Frontal cortex (tissue), 4 donors: ENCODE results near the gene OR10H4. TPM values are rescaled to one million over a fixed set of nuclear protein-coding genes. Genes with fewer than 3 reads are reported as not detected.
"Not testable (repeated sequence)": the region's sequence is repeated elsewhere in the genome, so short reads cannot be mapped to it uniquely, and the experiment has no call there.

Source experiments
- DNase-seq, 2 donors: peaks; one replicate each; pipeline ENCODE4 v3.0.0; 2012; ENCODE audit warnings: low spot score in 2 of 2
- FAIRE-seq: peaks from 2 replicates; lab custom pipeline; 2012; peaks lifted over from hg19 to GRCh38; lab: Jason Lieb, UNC
- total RNA-seq: library from RNA; depleted of rRNA; stranded (reverse); fragments of >200 nt; gene quantifications from one replicate; pipeline ENCODE4 v1.2.3, GENCODE V29; 2014
- donor health status: control.
- donor health status: control.
- donor health status: control.

OR10H4 gene, protein sequence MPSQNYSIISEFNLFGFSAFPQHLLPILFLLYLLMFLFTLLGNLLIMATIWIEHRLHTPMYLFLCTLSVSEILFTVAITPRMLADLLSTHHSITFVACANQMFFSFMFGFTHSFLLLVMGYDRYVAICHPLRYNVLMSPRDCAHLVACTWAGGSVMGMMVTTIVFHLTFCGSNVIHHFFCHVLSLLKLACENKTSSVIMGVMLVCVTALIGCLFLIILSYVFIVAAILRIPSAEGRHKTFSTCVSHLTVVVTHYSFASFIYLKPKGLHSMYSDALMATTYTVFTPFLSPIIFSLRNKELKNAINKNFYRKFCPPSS
- total RNA-seq, result not detected

DNA sequence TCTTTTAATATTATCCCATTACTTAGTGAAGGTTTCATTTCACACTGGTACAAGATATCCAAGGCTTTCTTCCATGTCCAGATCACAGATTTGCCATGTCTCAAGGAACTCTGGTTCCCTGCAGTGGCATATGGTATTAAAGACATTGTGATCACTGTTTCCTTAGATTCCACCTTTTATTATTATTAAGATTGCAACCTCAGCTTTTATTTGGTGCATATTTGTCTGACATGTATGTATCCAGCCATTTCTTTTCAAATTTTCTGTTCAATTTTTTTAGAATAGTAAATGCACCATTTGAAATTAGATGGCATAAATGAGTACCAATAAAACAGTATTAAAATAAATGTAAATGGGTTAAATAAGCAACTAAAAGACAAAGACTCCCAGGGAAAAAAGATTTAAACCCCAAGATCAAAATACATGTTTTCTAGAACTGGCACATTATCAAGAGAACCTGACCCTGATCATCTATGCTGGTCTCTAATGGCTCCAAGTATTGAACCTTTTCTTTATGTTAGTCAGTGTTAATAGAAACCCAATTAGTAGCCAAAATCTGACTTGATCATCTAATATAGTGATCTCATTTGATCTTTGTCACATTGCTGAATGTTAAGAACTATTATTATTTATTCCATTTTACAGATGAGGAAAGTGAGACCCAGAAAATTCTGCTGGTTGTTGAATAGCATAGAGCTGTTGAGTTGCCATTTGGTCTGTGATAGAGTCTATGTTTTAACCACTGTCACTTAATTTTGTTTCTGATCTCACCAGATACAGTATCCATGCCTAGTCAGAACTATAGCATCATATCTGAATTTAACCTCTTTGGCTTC lies at the start of gene OR10H4:
Gene OR10H4, plus strand, starts transcription at position 786 of the 836 bp plus-strand sequence. Its CDS starts 0 bp downstream, at position 786.
- DNase-seq, result no peak
- no peak for FAIRE-seq

DNA sequence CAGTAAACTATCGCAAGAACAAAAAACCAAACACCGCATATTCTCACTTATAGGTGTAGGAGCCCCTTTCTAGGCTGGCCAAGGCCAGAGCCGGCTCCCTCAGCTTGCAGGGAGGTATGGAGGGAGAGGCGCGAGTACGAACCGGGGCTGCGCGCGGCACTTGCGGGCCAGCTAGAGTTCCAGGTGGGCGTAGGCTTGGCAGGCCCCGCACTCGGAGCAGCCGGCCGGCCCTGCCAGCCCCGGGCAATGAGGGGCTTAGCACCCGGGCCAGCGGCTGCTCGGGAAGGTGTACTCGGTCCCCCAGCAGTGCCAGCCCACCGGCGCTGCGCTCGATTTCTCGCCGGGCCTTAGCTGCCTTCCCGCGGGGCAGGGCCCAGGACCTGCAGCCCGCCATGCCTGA lies 49.2 kb upstream of the OR10H4 start:
- FAIRE-seq, DNase-seq: not testable (repeated sequence)

DNA sequence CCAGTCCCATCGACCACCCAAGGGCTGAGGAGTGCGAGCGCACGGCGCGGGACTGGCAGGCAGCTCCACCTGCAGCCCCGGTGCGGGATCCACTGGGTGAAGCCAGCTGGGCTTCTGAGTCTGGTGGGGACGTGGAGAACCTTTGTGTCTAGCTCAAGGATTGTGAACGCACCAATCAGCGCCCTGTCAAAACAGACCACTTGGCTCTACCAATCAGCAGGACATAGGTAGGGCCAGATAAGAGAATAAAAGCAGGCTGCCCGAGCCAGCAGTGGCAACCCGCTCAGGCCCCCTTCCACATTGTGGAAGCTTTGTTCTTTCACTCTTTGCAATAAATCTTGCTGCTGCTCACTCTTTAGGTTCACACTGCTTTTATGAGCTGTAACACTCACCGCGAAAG lies 48.8 kb upstream of the OR10H4 start:
- not testable (repeated sequence) for FAIRE-seq, DNase-seq

DNA sequence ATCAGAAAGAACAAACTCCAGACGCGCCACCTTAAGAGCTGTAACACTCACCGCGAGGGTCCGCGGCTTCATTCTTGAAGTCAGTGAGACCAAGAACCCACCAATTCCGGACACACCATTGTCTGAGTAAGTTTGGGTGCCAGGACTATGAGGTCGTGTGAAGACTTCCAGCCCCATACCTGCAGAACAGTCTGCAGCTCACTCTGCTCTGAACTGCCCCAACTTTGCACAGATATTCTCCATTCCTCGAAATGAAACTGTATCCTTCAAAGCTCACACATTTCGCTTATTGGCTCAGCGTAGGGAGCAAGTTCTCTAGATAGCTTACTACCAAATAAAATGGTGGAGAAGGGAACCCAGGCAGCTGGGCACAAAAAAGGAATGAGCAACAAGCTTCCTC lies 48.3 kb upstream of the OR10H4 start:
- no peak for FAIRE-seq
- DNase-seq, result no peak

DNA sequence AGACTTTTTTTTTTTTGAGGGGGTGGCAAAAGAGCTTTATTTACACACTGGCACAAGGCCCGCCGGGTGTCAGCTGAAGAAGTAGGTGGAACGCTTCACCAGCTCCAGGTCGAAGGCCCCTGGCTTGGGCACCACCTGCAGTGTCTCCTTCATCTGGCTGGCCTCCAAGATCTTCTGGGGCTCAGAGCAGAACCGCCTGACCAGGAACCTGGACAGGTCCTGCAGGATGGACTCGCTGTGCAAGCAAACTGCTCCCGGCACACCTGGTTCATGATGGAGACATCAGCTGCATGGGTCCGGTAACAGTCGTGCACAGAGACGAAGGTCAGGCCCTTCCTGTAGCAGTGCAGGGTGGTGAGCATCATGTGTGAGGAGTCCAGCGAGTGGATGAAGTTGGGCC lies 46.6 kb upstream of the OR10H4 start:
- no peak for FAIRE-seq

DNA sequence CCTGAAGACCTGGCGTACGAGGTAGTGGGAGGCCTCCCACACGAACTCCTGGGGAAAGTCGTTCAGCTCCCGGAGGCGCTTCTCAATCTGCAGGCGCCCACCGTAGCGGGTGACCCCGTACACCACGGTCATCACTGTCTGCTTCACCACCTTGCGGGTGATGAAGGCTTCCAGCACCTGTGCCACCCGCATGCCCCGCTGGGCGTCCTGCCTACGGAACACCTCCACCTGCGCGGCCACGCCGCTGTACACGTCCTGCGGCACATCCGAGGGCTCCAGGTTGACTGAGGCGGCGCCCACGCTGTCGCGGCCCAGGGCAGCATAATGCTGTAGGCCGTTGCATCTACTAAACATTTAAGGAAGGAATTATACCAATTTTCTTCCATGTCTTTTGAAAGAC lies 45.9 kb upstream of the OR10H4 start:
- FAIRE-seq, DNase-seq: not testable (repeated sequence)

More for the DNA sequence above, 46.6 kb upstream of the OR10H4 start:
- DNase-seq, result no peak

DNA sequence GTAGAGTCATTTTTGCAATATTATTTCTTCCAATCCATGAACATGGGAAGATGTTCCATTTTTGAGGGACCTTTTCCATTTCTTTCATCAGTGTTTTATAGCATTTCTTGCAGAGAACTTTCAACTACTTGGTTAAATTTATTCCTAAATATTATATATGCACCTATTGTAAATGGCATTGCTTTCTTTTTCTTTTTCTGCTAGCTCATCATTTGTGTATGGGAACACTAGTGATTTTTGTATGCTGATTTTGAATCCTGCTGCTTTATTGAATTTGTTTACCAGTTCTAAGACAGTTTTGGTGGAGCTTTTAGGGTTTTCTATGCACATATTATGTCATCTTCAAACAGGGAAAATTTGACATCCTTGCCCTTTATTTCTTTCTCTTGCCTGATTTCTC lies 43.8 kb upstream of the OR10H4 start:
- no peak for FAIRE-seq
- no peak for DNase-seq

DNA sequence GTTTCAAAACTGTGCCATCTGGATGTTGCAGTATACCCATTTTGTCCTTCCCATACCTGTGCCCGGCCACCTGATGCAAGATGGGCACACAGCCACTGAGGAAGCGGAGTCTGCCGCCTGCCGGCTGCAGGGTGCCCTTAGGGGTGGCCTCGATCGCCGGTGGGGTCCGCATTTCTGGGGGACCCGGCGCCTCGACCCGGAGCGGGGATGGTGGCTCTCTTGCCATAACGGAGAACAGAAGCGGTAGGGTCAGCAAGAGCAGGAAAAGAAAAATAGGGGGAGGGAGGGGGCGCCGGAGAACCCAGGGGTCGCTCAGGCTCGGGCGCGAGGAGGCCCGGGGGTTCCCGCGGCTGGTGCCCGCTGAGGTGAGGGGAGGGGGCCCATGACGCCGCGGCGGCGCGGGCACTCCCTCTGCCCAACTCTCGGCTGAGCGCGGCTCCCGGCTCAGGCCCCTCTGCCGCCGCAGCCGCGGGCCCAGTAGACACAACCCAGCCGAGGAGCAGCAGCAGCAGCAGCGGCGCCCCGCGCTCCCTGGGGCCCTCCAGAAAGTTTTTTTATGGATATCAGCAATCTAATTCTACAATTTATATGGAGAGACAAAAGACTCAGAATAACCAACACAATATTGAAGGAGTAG lies 37.1 kb upstream of the OR10H4 start:
- FAIRE-seq, result no peak

DNA sequence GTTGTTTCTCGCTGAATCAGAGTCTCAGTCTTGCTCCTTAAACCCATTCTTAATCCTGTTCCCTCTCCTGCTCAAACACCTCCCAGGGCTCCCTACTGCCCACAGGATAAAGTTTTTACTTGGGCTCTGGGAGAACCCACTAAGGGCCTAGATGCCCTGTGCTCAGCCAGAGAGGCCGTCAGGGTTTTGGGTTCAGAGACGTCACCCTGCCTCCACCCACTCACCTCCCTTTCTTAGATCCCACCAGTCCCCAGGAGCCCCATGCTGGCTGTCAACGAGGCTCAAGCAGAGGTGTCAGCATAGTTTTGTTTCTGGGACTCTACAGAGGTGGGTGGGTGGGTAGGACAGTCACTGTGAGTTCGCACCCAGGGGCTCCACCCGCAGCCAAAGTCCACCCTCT lies 35.4 kb upstream of the OR10H4 start:
- FAIRE-seq (no peak), DNase-seq (no peak)

More for the DNA sequence above, 37.1 kb upstream of the OR10H4 start:
- no peak for DNase-seq

DNA sequence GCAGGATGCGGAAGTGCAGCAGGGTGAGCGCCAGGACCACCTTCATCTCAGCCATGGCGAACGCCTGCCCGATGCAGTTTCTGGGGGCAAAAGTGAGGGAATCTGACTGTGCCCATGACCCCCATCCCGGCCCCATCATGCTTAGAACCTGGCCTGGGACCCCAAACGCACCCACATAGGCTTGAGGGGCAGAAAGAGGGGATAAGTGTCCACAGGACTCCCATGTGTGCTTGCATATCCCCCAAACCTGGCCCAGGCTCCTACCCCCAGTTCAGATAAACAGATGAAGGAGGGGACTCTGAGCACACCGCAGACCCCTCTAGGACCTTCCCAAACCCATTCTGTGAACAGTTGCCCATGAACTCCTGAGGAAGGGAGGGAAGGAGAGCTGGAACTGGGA lies 35.0 kb upstream of the OR10H4 start:
- no peak for DNase-seq
- no peak for FAIRE-seq

DNA sequence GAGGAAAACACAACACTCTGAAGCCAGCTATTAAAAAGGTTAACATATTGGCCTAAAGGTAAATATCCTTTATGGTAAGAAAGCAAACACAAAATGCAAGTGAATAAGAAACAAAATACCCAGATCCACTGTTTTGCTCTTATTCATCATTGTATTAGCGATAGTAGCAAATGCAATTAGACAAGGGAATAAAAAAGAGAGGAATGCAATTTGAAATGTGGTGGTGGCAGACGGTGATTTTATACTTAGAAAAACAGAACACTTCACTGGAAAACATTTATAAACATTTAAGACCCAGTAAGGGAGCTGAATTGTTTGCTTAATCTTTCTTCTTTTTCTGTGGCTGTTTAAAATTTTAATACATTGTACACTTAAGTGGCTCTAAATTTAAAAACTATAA lies 33.7 kb upstream of the OR10H4 start:
- FAIRE-seq (no peak), DNase-seq (no peak)

DNA sequence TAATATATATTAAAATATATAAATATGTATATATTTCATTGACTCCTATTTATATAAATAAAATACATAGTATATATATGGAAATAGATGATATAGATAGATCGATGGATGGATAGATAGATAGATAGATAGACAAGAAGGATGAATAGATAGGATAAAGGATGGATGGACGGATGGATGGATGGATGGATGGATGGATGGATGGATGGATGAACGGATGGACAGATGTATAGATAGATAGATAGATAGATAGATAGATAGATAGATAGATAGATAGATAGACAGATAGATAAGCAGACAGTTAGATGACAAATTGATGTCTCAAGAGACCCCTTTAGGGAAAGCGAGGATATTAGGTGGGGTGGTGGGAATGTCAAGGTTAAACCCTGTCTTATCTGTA lies 29.6 kb upstream of the OR10H4 start:
- no peak for FAIRE-seq
- DNase-seq, result no peak

DNA sequence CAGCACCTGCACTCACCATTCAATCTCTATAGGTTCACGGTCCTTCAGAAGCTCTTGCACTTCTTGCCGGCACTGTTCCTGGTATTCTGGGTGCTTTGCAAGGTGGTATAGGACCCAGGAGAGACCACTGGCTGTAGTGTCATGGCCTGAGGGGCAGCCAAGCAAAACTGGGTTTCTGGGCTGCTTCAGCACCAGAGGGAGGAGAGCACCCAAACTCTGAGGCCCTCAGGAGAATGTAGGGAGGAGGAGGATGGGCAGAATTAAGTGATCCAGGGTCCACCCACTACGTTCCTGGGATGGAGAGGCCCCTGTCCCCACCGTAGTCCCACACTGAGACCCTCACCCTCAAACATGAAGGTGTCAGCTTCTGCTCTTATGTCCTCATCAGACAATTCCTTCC lies 26.8 kb upstream of the OR10H4 start:
- no peak for FAIRE-seq
- DNase-seq, result no peak

DNA sequence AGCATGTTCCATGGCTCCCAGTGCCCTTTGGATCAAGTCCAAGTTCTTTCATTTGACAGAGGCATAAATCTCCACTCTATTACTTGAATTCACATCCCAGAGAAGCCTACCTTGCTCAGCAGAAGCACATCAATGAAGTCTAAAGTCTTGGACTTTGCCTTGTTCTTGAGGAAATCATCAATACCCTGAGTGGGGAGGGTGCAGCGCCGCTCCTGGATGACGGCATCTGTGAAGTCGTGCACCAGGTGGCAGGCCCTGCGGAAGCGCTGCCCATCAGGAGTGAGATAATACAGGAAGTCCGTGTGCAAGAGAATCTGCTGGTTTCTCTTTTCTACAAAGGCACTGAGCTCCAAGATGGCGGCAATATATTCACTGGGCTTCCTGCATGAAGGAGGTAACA lies 25.1 kb upstream of the OR10H4 start:
- no peak for DNase-seq
- no peak for FAIRE-seq

DNA sequence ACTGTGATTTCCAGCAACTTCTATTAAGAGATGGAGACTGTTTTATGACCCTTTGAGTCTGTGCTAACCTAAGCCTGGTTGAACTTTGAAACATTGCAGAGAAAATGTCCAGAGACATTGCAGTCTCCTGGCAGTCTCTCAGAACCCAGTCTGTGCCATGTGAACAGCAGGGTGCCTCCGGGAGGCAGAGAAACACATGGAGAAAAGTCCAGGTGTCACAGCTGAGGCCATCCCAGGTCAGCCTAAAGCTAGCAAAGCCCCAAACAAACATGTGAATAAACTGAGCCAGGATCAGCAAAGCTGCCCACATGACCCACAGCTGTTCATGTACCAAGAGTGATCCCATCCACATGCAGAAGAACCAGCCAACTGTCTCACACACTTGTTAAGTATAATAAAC lies 22.3 kb upstream of the OR10H4 start:
- no peak for DNase-seq
- no peak for FAIRE-seq

DNA sequence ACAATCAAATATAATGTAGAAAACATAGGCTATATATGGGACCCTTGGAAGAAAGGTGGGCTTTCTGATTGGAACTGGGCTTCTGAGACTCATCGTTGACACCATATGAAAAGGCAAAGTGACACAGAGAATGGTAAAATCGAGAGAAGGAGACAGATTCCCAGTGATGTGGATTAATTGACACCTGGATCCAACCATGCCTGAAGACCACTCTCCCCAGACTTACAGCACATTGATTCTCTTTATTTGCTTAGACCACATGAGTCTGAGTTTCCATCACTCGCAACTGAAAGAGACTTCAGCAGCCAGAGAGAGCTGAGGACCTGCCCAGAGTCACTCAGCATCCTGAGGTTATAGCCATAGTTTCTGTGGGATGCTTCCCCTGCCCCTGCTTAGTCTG lies 20.5 kb upstream of the OR10H4 start:
- no peak for DNase-seq
- FAIRE-seq, result no peak

DNA sequence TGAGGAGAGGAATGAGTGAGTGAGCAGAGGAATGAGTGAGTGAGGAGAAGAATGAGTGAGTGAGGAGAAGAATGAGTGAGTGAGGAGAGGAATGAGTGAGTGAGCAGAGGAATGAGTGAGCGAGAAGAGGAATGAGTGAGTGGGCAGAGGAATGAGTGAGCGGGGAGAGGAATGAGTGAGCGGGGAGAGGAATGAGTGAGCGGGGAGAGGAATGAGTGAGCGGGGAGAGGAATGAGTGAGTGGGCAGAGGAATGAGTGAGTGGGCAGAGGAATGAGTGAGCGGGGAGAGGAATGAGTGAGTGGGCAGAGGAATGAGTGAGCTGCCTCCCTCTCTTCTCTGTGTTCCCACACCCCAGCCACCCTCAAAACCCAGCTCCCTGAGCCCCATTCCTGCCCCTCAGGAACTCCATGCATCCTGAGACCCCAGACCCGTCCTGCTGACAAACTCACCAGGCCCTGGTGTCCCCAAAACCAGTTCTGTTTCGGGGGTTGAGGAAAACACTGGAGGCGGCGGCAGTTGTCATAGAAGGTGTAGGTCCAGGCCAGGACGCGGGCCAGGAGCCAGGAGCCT lies 15.0 kb upstream of the OR10H4 start:
- not testable (repeated sequence) for DNase-seq, FAIRE-seq

DNA sequence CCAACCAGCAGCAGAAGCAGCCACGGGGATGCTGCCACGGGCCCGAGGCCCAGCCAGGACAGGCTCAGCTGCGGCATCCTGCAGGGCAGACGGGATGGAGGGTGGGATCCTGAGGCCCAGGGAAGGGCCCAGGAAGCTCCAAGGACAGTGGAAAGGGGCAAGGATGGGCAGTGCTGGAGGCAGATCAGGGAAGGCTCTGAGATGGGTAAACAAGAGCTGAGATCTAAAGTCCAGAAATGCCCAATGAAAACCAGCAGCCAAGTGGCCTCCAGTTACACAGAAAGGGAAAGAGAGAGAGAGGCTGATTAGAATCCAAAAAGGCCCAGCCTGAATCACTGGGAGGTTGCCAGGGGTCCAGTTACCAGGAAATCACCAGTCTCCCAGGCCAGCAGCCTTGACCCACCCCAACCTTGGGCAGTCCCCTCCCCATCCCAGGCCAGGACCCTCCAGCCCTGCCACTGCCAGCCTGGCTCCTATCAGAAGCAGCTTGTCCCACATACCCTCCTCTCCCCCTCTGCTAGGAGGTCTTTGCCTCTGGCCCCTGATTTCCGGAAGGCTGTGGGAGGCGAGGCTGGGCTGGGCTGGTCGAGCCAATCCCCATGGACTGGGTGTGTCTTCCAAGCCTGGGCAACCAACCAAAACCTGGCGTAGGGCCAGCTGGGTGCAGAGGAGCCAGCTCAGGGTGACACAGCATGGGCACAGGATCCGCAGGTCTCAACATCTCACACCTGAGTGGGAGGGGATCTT lies 14.3 kb upstream of the OR10H4 start, which contains the start of gene CYP4F11:
Gene CYP4F11, minus strand, starts transcription at position 198 of the 747 bp plus-strand sequence. Its CDS starts 121 bp downstream, at position 77.
- DNase-seq, result peak in 1 of 2 donors; percentile 42
- no peak for FAIRE-seq

DNA sequence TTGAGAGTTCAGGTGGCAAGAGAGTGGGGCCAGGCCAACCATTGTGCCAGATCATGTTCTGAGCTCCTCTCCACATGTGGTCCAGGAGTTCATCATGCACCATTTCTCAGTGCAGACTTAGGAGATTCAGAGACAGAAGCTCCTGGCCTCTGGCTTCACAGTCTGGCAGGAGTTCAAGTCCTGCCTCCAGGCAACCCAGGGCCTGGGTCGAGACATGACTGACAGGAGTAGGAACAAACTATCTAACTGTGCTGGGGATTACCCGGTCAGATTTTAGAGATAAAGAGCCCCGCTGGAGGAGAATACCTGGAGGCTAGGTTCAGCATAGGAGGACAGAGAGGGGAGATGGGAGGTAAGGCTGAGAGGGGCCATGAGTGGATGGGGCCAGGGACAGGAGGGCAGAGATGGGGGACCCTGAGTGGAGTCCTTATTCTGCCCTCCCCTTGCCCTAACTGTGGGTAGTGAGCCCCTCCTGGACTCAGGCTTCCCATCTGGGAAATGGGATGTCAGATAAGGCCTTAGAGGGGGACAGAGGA lies 13.6 kb upstream of the OR10H4 start:
- FAIRE-seq (no peak), DNase-seq (no peak)
